HG02759 (cell line): ENCODE data around the gene MMS22L.

ENCODE experiments used
- ATAC-seq: cut with Tn5 transposase; IDR thresholded peaks from one replicate; pipeline ENCODE4 v1.9.1; 2021; ENCODE audit warnings: mild to moderate bottlenecking, moderate library complexity; ENCODE audit not compliant: unreplicated experiment

Gene MMS22L

GRCh38 chr6:97092673-97093305 is 190.2 kb downstream of the MMS22L start:
- no peak for ATAC-seq
